ENCODE results near the gene DBX1. TPM values are rescaled to one million over a fixed set of nuclear protein-coding genes. Genes with fewer than 3 reads are reported as not detected.

Gene DBX1
- total and polyA plus RNA-seq, 2 donors from 2014 or later, result not detected

DNA sequence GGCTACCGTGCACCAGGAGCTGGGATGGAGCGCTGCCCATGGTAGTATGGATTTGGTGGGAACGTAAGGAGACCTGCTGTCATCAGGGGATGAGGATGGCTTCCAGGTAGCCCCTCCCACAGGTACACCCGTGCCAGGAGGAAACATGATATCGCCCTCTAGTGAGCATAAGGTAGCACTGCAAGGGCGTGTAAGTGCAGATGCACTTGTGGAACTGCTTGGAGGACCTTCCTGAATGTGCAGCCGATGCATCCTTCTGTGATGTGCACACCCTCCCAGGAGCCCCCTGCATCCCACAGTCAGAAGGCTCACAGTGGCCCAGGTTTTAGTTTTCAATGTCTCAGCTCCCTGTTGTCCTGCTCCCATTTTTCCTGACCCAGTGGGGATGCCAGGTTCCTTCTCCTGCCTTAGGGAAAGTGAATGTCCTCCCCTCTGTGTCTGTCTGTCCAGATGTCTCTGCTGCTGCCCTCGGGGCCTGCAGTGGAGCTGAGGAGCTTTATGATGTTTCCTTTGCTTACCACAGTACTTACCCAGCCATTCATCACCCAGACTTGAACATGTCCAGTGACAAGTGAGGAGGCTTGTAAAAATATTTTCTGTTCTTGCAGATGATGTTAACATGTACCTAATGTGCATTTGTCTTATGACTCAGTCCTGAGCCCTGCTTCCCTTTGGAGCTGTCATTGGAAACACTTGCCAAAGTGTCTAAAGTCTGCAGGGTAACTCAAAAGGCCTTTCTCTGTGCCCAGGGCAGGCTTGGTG is 49.2 kb downstream of the DBX1 start:
- Histone ChIP-seq H3K36me3 (ENCODE audit: control insufficient read depth in 2 of 3, insufficient read depth in 3 of 3, low read length in 3 of 3) (peaks cover 2 to 30% (median 6%) of the 10 kb centered on the region in 3 donors), H3K9ac (ENCODE audit: low read length in 3 of 3) (no peak overlapping the region), H3K4me1 (ENCODE audit: control insufficient read depth in 2 of 3, insufficient read depth in 2 of 3, low read depth in 1 of 3, low read length in 3 of 3) (peaks cover 0 to 9% (median 0%) of the 10 kb centered on the region in 3 donors), H3K27me3 (ENCODE audit: control insufficient read depth, insufficient read depth, low read length) (no peaks in the 10 kb centered on the region), H3K27ac (ENCODE audit: low read depth in 2 of 2, low read length in 2 of 2) (peak overlapping the region in 1 of 2 donors; percentile 4), H3K9me3 (ENCODE audit: control insufficient read depth in 2 of 3, insufficient read depth in 1 of 3, low read length in 3 of 3) (no peaks in the 10 kb centered on the region), H3K4me3 (ENCODE audit: low read length in 3 of 3) (no peak overlapping the region)
- FAIRE-seq, result no peak
- TF ChIP-seq, protein P1, sequence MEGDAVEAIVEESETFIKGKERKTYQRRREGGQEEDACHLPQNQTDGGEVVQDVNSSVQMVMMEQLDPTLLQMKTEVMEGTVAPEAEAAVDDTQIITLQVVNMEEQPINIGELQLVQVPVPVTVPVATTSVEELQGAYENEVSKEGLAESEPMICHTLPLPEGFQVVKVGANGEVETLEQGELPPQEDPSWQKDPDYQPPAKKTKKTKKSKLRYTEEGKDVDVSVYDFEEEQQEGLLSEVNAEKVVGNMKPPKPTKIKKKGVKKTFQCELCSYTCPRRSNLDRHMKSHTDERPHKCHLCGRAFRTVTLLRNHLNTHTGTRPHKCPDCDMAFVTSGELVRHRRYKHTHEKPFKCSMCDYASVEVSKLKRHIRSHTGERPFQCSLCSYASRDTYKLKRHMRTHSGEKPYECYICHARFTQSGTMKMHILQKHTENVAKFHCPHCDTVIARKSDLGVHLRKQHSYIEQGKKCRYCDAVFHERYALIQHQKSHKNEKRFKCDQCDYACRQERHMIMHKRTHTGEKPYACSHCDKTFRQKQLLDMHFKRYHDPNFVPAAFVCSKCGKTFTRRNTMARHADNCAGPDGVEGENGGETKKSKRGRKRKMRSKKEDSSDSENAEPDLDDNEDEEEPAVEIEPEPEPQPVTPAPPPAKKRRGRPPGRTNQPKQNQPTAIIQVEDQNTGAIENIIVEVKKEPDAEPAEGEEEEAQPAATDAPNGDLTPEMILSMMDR (IDR thresholded peaks at IDR 0.05; ENCODE audit: borderline replicate concordance, extremely low read depth, insufficient read depth), result peak; percentile 72
- intact Hi-C loops (cut with DNase I), result loop anchor here (10.0 kb wide), 1 partner anchor 156 kb away; no protein-coding TSS in a partner anchor
- DNase-seq, result peak in 4 of 5 donors; percentile 66 to 77 (median 69)

DNA sequence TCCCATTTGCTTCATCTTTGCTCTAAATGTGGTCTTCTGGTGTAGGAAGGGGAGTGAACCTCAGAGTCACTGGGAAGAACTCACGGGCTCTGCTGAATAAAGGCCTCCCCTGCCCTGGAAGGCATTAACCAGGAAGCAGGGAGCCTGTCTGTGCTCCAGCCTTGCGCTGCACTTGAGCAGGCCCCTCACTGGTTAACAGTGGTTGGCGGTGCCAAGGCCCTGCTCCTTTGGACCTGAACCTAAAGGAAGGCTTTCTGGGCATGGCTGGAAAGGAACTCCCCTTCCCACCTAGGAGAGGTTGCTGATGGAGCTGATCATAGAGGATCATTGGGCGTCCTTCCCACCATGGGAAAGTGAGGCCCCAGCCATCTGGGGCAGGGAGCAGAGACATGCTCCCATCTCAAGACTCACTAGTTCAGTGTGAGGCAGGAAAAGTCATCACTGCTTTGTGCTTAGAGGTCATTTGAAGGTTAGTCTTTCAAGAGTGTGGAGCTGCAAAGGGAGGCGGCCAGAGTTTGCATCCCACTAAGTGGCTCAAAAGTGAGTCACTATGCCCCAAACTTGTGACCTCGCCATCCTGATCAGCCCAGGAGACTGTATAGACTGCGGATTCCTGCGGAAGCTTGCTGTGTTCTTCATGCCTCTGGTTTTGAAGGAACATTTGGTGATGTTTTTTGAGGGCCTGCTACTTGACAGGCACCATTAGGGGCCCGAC is 50.4 kb downstream of the DBX1 start:
- FAIRE-seq, result no peak
- H3K27ac ChIP-seq (ENCODE audit: low read depth in 2 of 2, low read length in 2 of 2), result no peak overlapping the region

More for the DNA sequence above, 50.4 kb downstream of the DBX1 start:
- Histone ChIP-seq H3K4me1 (ENCODE audit: control insufficient read depth in 2 of 3, insufficient read depth in 2 of 3, low read depth in 1 of 3, low read length in 3 of 3) (peaks cover 0 to 9% (median 0%) of the 10 kb centered on the region in 3 donors), H3K9ac (ENCODE audit: low read length in 3 of 3) (no peak overlapping the region), H3K4me3 (ENCODE audit: low read length in 3 of 3) (no peak overlapping the region), H3K27me3 (ENCODE audit: control insufficient read depth, insufficient read depth, low read length) (no peaks in the 10 kb centered on the region), H3K36me3 (ENCODE audit: control insufficient read depth in 2 of 3, insufficient read depth in 3 of 3, low read length in 3 of 3) (peaks cover 5 to 33% (median 11%) of the 10 kb centered on the region in 3 donors), H3K9me3 (ENCODE audit: control insufficient read depth in 2 of 3, insufficient read depth in 1 of 3, low read length in 3 of 3) (no peaks in the 10 kb centered on the region)
- DNase-seq, result no peak
- intact Hi-C loops (cut with DNase I), result loop anchor here (10.0 kb wide), 1 partner anchor 155 kb away; no protein-coding TSS in a partner anchor
- TF ChIP-seq, protein P1 (IDR thresholded peaks at IDR 0.05; ENCODE audit: borderline replicate concordance, extremely low read depth, insufficient read depth), result no peak

Other genes with a start within 250 kb of the DBX1 start
- 37.5 TPM for gene HTATIP2, start 203.2 kb upstream of the DBX1 start, total RNA-seq
- 57.8 TPM for gene HTATIP2, start 203.2 kb upstream of the DBX1 start, polyA plus RNA-seq (ENCODE audit: insufficient read depth, low read depth, low replicate concordance)
- 16.0 TPM for gene PRMT3, start 227.2 kb upstream of the DBX1 start, total RNA-seq
- gene PRMT3, start 227.2 kb upstream of the DBX1 start, polyA plus RNA-seq (ENCODE audit: insufficient read depth, low read depth, low replicate concordance), result 6.8 TPM